K562 (cell line): ENCODE measurements around the gene POLR3GL. TPM values are rescaled to one million over a fixed set of nuclear protein-coding genes. Genes with fewer than 3 reads are reported as not detected.

Experiments used
- CHD1 ChIP-seq: fragments of 200-600 bp; sonication (generic); IDR thresholded peaks from one replicate; pipeline ENCODE4 v1.6.1; 2012; ENCODE audit warnings: mild to moderate bottlenecking, moderate library complexity, low read length, inconsistent platforms
- DPF2 ChIP-seq: fragments of 450-650 bp; IDR thresholded peaks from 2 replicates; pipeline ENCODE4 v1.6.1; 2016
- HINFP ChIP-seq: fragments of 450-650 bp; conservative IDR thresholded peaks from 2 replicates; pipeline ENCODE4 v1.6.1; 2016; ENCODE audit warnings: missing genetic modification characterization, low read depth, mild to moderate bottlenecking, control low read depth, missing compliant biosample characterization
- HMG20B ChIP-seq: fragments of 250-450 bp; sonication (Bioruptor Pico); IDR thresholded peaks from 2 replicates; pipeline ENCODE4 v1.5.0; 2021; ENCODE audit warnings: mild to moderate bottlenecking
- HMGN3 ChIP-seq: IDR thresholded peaks from 2 replicates; pipeline ENCODE4 v1.6.1; 2011; ENCODE audit warnings: borderline replicate concordance, low read depth, mild to moderate bottlenecking, mixed read lengths, low read length; ENCODE audit not compliant: insufficient read length; ENCODE audit errors: extremely low read depth
- MYNN ChIP-seq, 2 experiments: sonication (generic); formaldehyde crosslinking in 1 of 2; IDR thresholded peaks; 2 replicates each; pipeline versions ENCODE4 v1.5.0 to v1.6.1; 2016 to 2020; ENCODE audit warnings: antibody characterized with exemption in 1 of 2, missing genetic modification reagents in 1 of 2
- NR3C1 ChIP-seq: sonication (generic); formaldehyde crosslinking; IDR thresholded peaks from 2 replicates; pipeline ENCODE4 v1.8.1; 2022; ENCODE audit warnings: missing genetic modification reagents
- PTTG1 ChIP-seq: fragments of 450-650 bp; IDR thresholded peaks from 2 replicates; pipeline ENCODE4 v1.6.1; 2016; ENCODE audit warnings: low read depth, mild to moderate bottlenecking, missing genetic modification characterization, missing compliant biosample characterization
- SFPQ ChIP-seq: fragments of 200-400 bp; formaldehyde crosslinking; IDR thresholded peaks from 2 replicates; pipeline ENCODE4 v1.6.1; 2017; ENCODE audit warnings: mild to moderate bottlenecking, low read depth, low read length, moderate library complexity
- SMAD4 ChIP-seq: fragments of 250-450 bp; sonication (Bioruptor Pico); conservative IDR thresholded peaks from 2 replicates; pipeline ENCODE4 v1.8.0; 2021; ENCODE audit warnings: inconsistent platforms, mild to moderate bottlenecking, moderate library complexity
- STAT5B ChIP-seq: fragments of 250-450 bp; sonication (Bioruptor Pico); IDR thresholded peaks from 2 replicates; pipeline ENCODE4 v1.8.0; 2021; ENCODE audit warnings: mild to moderate bottlenecking, inconsistent platforms
- TAL1 ChIP-seq: fragments of 450-650 bp; IDR thresholded peaks from 2 replicates; pipeline ENCODE4 v1.6.1; 2016; ENCODE audit warnings: mild to moderate bottlenecking
- TBL1XR1 ChIP-seq, 2 experiments: IDR thresholded peaks; 2 replicates each; pipeline ENCODE4 v1.6.1; 2012; ENCODE audit warnings: improper control_type of control experiment in 2 of 2, low read length in 2 of 2, mild to moderate bottlenecking in 1 of 2
- TEAD4 ChIP-seq, 2 experiments: sonication (generic) in 1 of 2; formaldehyde crosslinking in 1 of 2; IDR thresholded peaks; 2 replicates each; pipeline versions ENCODE4 v1.6.1 to v1.8.0; 2012 to 2022; ENCODE audit warnings: borderline replicate concordance in 1 of 2, inconsistent platforms in 1 of 2, low read length in 1 of 2, mild to moderate bottlenecking in 1 of 2, missing genetic modification reagents in 1 of 2
- VEZF1 ChIP-seq: fragments of 200-800 bp; sonication (Bioruptor generic); IDR thresholded peaks from 2 replicates; pipeline ENCODE4 v1.6.1; 2017; ENCODE audit warnings: missing genetic modification characterization, missing compliant biosample characterization
- ZBTB12 ChIP-seq: fragments of 250-450 bp; sonication (Bioruptor Pico); IDR thresholded peaks from 2 replicates; pipeline ENCODE4 v1.4.0; 2020
- ZNF280B ChIP-seq: fragments of 250-450 bp; sonication (Bioruptor Pico); IDR thresholded peaks from 2 replicates; pipeline ENCODE4 v1.5.1; 2021; ENCODE audit warnings: mild to moderate bottlenecking
- ZNF778 ChIP-seq: fragments of 450-650 bp; formaldehyde crosslinking; IDR thresholded peaks from 2 replicates; pipeline ENCODE4 v1.4.0; 2020; ENCODE audit warnings: mild to moderate bottlenecking, moderate library complexity
- polyA plus RNA-seq, 8 experiments: library from polyadenylated mRNA; depleted of rRNA in 4 of 8; stranded (reverse) in 5 of 8; unstranded in 3 of 8; fragments of >200 nt; fragmentation: Nextera tagmentation in 2 of 8; fragmentation: Illumina TruSeq in 1 of 8; extraction: Ambion mirVana in 2 of 8; extraction: Trizol in 1 of 8; gene quantifications; 2 replicates each; pipeline versions ENCODE4 v1.2.1 to v1.2.3, GENCODE V29; 2011 to 2014; ENCODE audit warnings: inconsistent platforms in 1 of 8, missing spikeins in 1 of 8
- total RNA-seq, 7 experiments: library from RNA; depleted of rRNA in 6 of 7; stranded (reverse); fragments of >200 nt in 6 of 7; fragmentation: Illumina TruSeq in 2 of 7; extraction: Trizol in 2 of 7; gene quantifications; 2 replicates each; pipeline versions ENCODE4 v1.2.1 to v1.2.3, GENCODE V29; 2011 to 2021; ENCODE audit warnings: low replicate concordance in 1 of 7

The POLR3GL gene
- total and polyA plus RNA-seq, 9 of the 15 experiments (the other 6 are each of a cell fraction or from before 2014, with no cell fraction given): 14.6 to 48.4 (median 38.2) TPM

GRCh38 chr1:145977486-145978470 is 13.3 kb downstream of the POLR3GL start (continued):
- TF ChIP-seq VEZF1 (CRISPR knock-in tag) (peak; percentile 52; the same call in 1 of the 2 replicates), HINFP (tag) (0 out of 2 replicates have a peak, but pooled peaks have one; percentile 28), HMGN3 (no peak), ZNF778 (CRISPR knock-in tag) (no peak), STAT5B (CRISPR knock-in tag) (no peak), HMG20B (CRISPR knock-in tag) (no peak), NR3C1 (no peak), PTTG1 (peak; percentile 14; the same call in 1 of the 2 replicates), SMAD4 (peak; percentile 53; the same call in 1 of the 2 replicates), DPF2 (no peak; the same call in 1 of the 2 replicates), TAL1 (no peak), ZNF280B (CRISPR knock-in tag) (no peak), CHD1 (no peak), ZBTB12 (no peak), SFPQ (no peak), TBL1XR1 (IDR thresholded peaks at IDR 0.05; ENCODE audit: low read length in 2 of 2) (no peak), TEAD4 (IDR thresholded peaks at IDR 0.05; ENCODE audit: low read length) (no peak), TEAD4 (CRISPR knock-in tag; IDR thresholded peaks at IDR 0.05; ENCODE audit: borderline replicate concordance) (no peak), MYNN (IDR thresholded peaks at IDR 0.05) (peak; percentile 69; the same call in 1 of the 2 replicates), MYNN (CRISPR knock-in tag; IDR thresholded peaks at IDR 0.05) (no peak)
